ENCODE data around the gene MPST.
"Not testable (repeated sequence)": the region's sequence is repeated elsewhere in the genome, so short reads cannot be mapped to it uniquely, and the experiment has no call there.

The MPST gene

GRCh38 chr22:37065180-37065579 lies 45.6 kb downstream of the MPST start:
- Mint-ChIP-seq H3K4me1 (ENCODE audit: low read depth) (peaks cover 24% of the 10 kb centered on the region), H3K9me3 (ENCODE audit: low read depth) (no peaks in the 10 kb centered on the region), H3K27ac (no peak overlapping the region), H3K4me3 (no peak overlapping the region), H3K27me3 (peaks cover 6% of the 10 kb centered on the region), H3K36me3 (peaks cover 2% of the 10 kb centered on the region)

GRCh38 chr22:37065961-37066360 lies 46.4 kb downstream of the MPST start:
- no peaks in the 10 kb centered on the region for H3K9me3 Mint-ChIP-seq (ENCODE audit: low read depth)
- H3K36me3 Mint-ChIP-seq: peaks cover 2% of the 10 kb centered on the region
- peaks cover 18% of the 10 kb centered on the region for H3K4me1 Mint-ChIP-seq (ENCODE audit: low read depth)
- peaks cover 6% of the 10 kb centered on the region for H3K27me3 Mint-ChIP-seq
- H3K4me3 Mint-ChIP-seq: no peak overlapping the region
- H3K27ac Mint-ChIP-seq: no peak overlapping the region

DNA sequence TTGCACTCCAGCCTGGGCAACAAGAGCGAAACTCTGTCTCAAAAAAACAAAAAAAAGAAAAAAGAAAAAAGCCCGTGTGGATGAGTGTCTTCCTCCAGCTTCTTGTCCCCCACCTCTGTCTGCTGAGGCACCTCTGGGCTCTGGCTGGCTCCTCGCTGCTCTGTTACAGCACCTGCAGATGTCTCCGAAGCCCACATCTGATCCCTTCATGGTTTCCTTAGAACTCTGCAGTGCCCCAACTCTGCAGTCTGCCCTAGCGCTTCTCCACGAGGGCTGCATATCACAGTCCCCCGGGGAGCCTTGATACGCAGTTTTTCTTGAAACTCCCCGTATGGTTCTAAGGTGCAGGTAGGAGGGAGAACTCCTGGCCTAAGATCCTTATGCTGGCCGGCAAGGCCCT lies 47.9 kb downstream of the MPST start:
- H3K27me3 Mint-ChIP-seq: peaks cover 6% of the 10 kb centered on the region
- H3K9me3 Mint-ChIP-seq (ENCODE audit: low read depth): no peaks in the 10 kb centered on the region
- peaks cover 16% of the 10 kb centered on the region for H3K4me1 Mint-ChIP-seq (ENCODE audit: low read depth)
- H3K27ac Mint-ChIP-seq: no peak overlapping the region
- H3K36me3 Mint-ChIP-seq: peaks cover 2% of the 10 kb centered on the region
- no peak overlapping the region for H3K4me3 Mint-ChIP-seq

DNA sequence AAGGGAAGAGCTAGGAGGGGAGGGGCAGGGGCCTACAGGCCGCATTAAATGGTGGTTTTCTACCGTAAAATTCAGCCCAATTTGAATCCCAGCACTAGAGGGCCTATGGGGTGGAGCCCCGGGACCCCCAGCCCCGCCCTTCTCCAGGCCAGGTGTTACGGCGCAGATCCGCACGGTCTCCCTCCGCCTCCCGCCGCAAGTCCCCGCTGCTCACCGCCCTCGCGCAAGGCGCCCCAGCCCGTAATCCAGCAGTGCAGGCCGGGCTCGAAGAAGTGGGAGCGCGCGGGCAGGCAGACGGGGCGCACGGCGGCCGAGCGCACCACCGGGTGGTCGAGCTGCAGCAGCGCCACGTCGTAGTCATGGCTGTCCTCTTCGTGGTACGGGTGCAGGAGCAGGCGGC lies 49.3 kb downstream of the MPST start:
- peaks cover 6% of the 10 kb centered on the region for H3K27me3 Mint-ChIP-seq
- H3K27ac Mint-ChIP-seq: no peak overlapping the region
- peaks cover 2% of the 10 kb centered on the region for H3K36me3 Mint-ChIP-seq
- H3K4me1 Mint-ChIP-seq (ENCODE audit: low read depth): peaks cover 7% of the 10 kb centered on the region
- no peaks in the 10 kb centered on the region for H3K9me3 Mint-ChIP-seq (ENCODE audit: low read depth)
- H3K4me3 Mint-ChIP-seq: no peak overlapping the region

- H3K27me3 Mint-ChIP-seq: peaks cover 6% of the 10 kb centered on the region
- H3K4me1 Mint-ChIP-seq (ENCODE audit: low read depth): peaks cover 7% of the 10 kb centered on the region
- H3K4me3 Mint-ChIP-seq: no peak overlapping the region
- H3K9me3 Mint-ChIP-seq (ENCODE audit: low read depth): no peaks in the 10 kb centered on the region
- H3K36me3 Mint-ChIP-seq: peaks cover 2% of the 10 kb centered on the region
- no peak overlapping the region for H3K27ac Mint-ChIP-seq
Observed at GRCh38 chr22:37069319-37069718, 49.8 kb downstream of the MPST start.

DNA sequence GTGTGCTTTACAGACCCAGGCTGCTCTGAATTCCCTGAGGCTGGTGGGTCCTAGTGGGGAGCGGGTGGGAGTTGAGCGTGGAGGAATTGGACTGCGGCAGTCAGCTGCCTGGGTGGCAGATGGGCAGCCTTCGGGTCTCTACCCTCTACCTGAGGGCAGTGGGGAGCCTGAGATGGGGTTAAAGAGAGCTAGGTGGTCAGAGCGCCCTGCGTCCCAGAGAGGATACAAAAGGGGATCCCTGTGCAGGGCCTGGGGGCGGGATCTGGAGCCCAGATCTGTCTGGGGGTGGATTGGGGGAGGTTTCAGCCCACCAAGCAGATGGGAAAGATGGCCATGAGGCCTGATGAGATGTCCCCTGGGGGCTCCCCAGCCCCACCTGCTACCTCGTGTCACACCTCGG lies 50.2 kb downstream of the MPST start:
- Mint-ChIP-seq H3K36me3 (peaks cover 2% of the 10 kb centered on the region), H3K4me3 (no peak overlapping the region), H3K9me3 (ENCODE audit: low read depth) (no peaks in the 10 kb centered on the region), H3K27ac (no peak overlapping the region), H3K4me1 (ENCODE audit: low read depth) (peaks cover 7% of the 10 kb centered on the region), H3K27me3 (peaks cover 6% of the 10 kb centered on the region)

GRCh38 chr22:37070334-37070733 lies 50.8 kb downstream of the MPST start:
- Mint-ChIP-seq H3K36me3 (peaks cover 2% of the 10 kb centered on the region), H3K4me3 (no peak overlapping the region), H3K9me3 (ENCODE audit: low read depth) (no peaks in the 10 kb centered on the region), H3K27me3 (peaks cover 6% of the 10 kb centered on the region), H3K27ac (no peak overlapping the region), H3K4me1 (ENCODE audit: low read depth) (peaks cover 7% of the 10 kb centered on the region)

DNA sequence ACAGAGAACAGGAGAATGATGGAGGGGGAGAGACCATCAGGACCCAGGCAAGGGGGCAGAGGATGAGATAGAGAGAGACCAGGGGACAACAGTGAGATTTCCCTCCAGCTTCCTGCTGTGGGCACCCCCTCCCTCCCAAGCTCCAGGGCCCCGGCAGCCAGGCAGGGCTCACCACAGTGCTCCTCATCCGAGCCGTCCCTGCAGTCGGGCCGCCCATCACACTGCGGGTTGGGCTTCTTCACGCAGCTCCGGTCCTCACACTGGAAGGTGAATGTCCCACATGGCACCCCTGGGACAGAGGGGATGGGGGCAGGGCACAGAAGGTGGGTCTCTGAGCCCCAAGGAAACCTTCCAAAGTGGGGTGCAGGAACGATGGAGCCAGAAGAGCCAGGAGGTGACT lies 51.2 kb downstream of the MPST start:
- Mint-ChIP-seq H3K4me1 (ENCODE audit: low read depth) (peaks cover 7% of the 10 kb centered on the region), H3K4me3 (no peak overlapping the region), H3K27ac (no peak overlapping the region), H3K27me3 (peaks cover 6% of the 10 kb centered on the region), H3K36me3 (peaks cover 2% of the 10 kb centered on the region), H3K9me3 (ENCODE audit: low read depth) (no peaks in the 10 kb centered on the region)

DNA sequence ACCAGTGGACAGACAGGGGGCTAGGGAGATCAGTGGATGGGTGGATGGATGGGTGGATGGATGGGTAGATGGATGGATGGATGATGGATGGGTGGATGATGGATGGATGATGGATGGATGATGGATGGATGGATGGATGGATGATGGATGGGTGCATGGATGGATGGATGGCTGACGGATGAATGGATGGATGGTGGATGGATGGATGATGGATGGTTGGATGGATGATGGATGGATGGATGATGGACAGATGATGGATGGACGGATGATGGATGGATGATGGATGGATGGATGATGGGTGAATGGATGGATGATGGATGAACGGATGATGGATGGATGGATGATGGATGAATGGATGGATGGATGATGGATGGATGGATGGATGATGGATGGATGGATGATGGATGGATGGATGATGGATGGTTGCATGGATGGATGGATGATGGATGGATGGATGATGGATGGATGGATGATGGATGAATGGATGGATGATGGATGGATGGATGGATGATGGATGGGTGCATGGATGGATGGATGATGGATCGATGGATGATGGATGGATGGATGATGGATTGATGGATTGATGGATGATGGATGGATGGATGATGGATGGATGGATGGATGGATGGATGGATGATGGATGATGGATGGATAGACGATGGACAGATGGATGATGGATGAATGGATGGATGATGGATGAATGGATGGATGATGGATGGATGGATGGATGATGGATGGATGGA lies 52.5 kb downstream of the MPST start:
- H3K27me3 Mint-ChIP-seq; H3K9me3 Mint-ChIP-seq (ENCODE audit: low read depth); H3K4me1 Mint-ChIP-seq (ENCODE audit: low read depth); H3K4me3 Mint-ChIP-seq; H3K27ac Mint-ChIP-seq; H3K36me3 Mint-ChIP-seq: not testable (repeated sequence)

GRCh38 chr22:37072673-37073072 lies 53.1 kb downstream of the MPST start:
- H3K4me1 Mint-ChIP-seq (ENCODE audit: low read depth): peaks cover 7% of the 10 kb centered on the region
- H3K27me3 Mint-ChIP-seq: peaks cover 6% of the 10 kb centered on the region
- H3K27ac Mint-ChIP-seq: no peak overlapping the region
- H3K9me3 Mint-ChIP-seq (ENCODE audit: low read depth): no peaks in the 10 kb centered on the region
- H3K4me3 Mint-ChIP-seq: no peak overlapping the region
- H3K36me3 Mint-ChIP-seq: no peaks in the 10 kb centered on the region

GRCh38 chr22:37074537-37074936 lies 55.0 kb downstream of the MPST start:
- Mint-ChIP-seq H3K4me1 (ENCODE audit: low read depth) (peaks cover 19% of the 10 kb centered on the region), H3K36me3 (no peaks in the 10 kb centered on the region), H3K9me3 (ENCODE audit: low read depth) (no peaks in the 10 kb centered on the region), H3K4me3 (no peak overlapping the region), H3K27ac (no peak overlapping the region), H3K27me3 (peaks cover 4% of the 10 kb centered on the region)

- peaks cover 1% of the 10 kb centered on the region for H3K27me3 Mint-ChIP-seq
- peaks cover 23% of the 10 kb centered on the region for H3K4me1 Mint-ChIP-seq (ENCODE audit: low read depth)
- H3K4me3 Mint-ChIP-seq: no peak overlapping the region
- H3K36me3 Mint-ChIP-seq: no peaks in the 10 kb centered on the region
- no peaks in the 10 kb centered on the region for H3K9me3 Mint-ChIP-seq (ENCODE audit: low read depth)
- H3K27ac Mint-ChIP-seq: no peak overlapping the region
Observed at GRCh38 chr22:37075046-37075445, 55.5 kb downstream of the MPST start.

DNA sequence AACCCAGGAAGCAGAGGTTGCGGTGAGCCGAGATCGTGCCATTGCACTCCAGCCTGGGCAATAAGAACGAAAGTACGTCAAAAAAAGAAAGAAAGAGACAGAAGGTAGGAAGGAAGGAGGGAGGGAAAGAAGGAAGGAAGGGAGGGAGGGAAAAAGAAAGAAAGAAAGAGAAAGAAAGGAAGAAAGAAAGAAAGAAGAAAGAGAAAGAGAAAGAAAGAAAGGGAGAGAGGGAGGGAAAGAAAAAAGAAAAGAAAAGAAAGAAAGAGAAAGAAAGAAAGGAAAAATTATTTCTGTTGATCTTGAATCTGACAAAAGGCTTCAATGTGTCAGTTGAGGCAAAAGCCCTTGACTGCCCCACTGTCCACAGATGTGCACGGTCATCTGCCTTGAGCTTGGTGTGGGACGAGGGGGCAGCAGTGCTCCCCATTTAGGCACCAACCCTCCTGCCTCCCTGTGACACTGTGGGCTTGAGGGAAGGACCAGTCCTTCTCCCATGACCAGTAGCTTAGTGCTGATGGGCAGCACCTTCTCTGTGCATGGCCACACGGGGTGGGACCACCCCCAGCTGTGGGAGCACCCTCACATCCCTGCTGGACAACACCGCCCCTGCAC lies 56.4 kb downstream of the MPST start:
- Mint-ChIP-seq H3K36me3 (no peaks in the 10 kb centered on the region), H3K27me3 (no peaks in the 10 kb centered on the region), H3K9me3 (ENCODE audit: low read depth) (no peaks in the 10 kb centered on the region), H3K4me1 (ENCODE audit: low read depth) (peaks cover 31% of the 10 kb centered on the region), H3K4me3 (no peak overlapping the region), H3K27ac (no peak overlapping the region)

- H3K36me3 Mint-ChIP-seq: no peaks in the 10 kb centered on the region
- H3K9me3 Mint-ChIP-seq (ENCODE audit: low read depth): no peaks in the 10 kb centered on the region
- peaks cover 42% of the 10 kb centered on the region for H3K4me1 Mint-ChIP-seq (ENCODE audit: low read depth)
- no peaks in the 10 kb centered on the region for H3K27me3 Mint-ChIP-seq
- H3K4me3 Mint-ChIP-seq: peak overlapping the region; percentile 46
- peak overlapping the region; percentile 96 for H3K27ac Mint-ChIP-seq
Observed at GRCh38 chr22:37077802-37078448, 58.4 kb downstream of the MPST start.

- Mint-ChIP-seq H3K36me3 (no peaks in the 10 kb centered on the region), H3K4me1 (ENCODE audit: low read depth) (peaks cover 42% of the 10 kb centered on the region), H3K27ac (peak overlapping the region; percentile 96), H3K9me3 (ENCODE audit: low read depth) (no peaks in the 10 kb centered on the region), H3K27me3 (no peaks in the 10 kb centered on the region), H3K4me3 (peak overlapping the region; percentile 68)
Observed at GRCh38 chr22:37079158-37079557, 59.6 kb downstream of the MPST start.

Measured in activated naive CD8-positive, alpha-beta T cell (primary cell).